ENCODE data around the gene KLF13.

KLF13 gene

GRCh38 chr15:31365655-31366127, 39.1 kb downstream of the KLF13 start:
- DNase-seq = no peak

DNA sequence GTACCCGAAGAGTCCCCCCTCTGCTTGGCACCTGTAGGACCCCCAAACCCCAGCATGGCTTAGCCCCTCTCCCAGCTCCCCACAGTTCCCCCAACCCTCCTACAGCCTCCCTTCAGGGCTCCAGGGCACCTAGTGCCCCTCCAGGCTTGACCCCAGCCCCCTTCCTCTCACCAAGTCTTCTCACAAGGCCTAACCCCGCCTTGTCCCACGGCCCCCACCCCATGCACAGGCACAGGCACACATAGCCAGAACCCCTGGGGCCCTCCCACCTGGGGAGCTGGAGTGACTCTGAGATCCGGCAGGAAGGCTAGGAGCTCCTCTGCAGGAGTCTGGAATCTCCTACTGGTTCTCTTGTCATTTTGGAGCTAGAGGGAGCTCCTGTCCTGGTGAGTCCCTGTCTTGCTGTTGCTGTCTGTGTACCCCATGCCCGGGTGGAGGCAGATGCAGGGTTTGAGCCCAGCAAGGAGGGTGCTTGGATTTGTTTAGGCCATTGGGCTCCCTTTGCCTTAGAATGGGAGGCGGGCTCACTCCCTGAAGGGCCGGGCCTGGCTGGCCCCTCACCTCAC, 39.6 kb downstream of the KLF13 start:
- no peak for DNase-seq

DNA sequence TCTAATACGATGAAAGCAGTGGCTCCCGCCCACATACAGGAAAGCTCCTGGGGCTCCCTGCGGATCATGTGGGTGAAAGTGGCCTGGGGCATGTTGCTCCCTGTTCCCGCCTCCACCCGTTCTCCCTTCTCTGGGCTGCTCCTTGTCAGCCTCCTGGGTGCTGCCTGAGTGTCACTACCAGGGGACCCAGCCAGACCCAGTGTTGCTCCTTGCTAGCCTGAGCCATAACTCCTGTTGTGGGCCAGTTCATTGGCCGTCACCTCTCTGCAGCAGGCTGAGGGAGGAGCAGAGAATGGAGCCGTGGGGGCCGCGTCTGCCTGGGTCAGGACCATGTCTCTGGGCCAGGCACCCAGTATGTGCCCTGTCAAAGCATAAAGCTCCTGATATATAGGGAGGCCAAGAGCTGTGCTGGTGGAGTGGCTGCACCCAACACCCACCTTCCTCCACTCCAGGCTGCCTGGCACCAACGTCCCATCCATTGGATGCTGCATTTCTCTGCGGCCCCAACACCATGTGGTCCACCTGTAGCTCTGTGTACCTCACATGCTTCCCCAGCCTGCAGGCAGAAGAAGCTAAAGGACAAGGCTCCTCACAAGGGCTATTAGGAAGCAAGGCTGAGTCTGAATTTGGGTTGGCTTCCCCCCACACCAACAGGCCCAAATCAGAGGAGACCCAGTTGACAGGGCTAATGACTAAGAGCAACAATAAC, 40.5 kb downstream of the KLF13 start:
- no peak for DNase-seq

- no peak for DNase-seq
Observed at GRCh38 chr15:31367730-31368344, 41.2 kb downstream of the KLF13 start.

DNA sequence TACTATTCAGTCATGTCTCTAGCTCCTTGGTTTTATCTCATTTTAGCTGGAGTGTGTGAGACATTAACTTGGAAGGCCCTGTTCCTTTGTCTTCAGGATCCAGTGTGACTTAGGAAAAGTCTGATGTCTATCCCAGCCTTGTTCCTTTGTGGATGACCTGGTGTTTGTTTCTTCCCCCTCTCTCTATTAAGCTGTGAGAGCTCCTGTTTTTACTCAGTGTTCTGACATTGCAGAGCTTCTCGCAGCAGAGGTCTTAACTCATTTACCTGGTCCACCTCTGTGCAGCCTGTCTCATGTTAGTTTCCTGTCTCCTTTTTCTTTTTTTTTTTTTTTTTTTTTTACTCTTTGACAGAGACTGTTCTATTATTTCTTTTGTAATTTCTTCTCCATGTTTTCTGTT, 43.1 kb downstream of the KLF13 start:
- no peak for DNase-seq

DNA sequence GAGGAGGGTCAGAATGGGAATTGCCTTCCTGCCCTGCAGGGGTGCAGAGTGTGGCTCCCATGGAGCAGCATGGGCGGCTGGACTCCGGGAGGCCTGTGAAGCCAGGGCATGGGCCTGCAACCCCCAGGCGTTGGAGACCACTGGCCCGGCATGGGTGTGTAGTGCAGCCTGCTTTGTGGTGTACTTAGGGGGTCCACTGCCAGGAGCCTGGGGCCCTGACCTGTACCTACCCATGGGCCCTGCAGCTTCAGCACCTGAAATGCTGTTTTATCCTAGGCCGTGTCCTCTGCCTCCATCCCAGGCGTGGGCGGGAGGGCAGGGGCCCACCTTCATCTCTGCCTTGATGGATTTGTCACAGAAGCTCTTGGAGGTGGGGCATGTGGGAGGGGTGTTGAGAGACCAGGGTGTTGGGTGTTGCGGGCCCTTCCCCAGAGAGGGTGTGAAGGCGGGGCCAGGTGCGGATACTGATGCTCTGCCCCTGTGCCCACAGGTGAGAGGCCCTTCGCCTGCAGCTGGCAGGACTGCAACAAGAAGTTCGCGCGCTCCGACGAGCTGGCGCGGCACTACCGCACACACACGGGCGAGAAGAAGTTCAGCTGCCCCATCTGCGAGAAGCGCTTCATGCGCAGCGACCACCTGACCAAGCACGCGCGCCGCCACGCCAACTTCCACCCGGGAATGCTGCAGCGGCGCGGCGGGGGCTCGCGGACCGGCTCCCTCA, 45.0 kb downstream of the KLF13 start:
- DNase-seq = no peak

GRCh38 chr15:31372635-31373091, 46.0 kb downstream of the KLF13 start:
- DNase-seq = peak; percentile 12

DNA sequence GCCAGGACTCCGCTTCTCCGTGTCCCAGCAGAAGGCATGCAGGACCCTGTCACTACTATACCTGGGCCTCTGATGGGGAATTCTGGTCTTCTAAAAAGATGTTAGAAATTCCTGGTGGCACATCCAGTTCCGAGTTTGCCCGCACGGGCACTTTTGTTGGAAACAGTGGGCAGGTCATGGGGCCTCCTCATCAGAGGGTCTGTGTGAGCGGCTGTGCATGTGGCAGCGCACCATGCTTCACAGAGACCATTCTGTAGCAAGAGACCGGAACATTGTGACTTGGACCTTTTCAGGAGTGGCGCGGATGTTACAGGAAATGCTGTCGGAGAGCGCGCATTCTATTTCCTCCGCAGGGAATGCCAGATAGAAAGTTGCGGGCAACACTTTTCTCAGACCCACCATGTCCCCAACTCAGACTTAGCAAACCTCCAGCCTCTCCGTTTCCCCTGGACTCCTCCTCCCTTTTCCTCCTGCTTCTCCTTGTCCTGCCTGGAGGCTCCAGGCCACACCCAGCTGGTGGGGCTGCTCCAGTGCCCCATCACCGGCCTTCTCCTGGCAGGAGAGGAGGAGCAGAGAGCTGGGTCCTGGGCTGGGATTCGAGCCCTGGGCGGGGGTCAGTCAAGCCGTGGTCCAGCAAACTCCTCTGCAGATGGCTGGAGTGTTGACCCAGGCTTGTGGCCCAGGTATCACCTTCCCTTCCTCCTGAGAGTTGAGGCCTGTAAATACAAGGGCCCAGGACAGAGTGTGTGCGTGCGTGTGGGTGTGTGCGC, 46.6 kb downstream of the KLF13 start:
- no peak for DNase-seq

DNA sequence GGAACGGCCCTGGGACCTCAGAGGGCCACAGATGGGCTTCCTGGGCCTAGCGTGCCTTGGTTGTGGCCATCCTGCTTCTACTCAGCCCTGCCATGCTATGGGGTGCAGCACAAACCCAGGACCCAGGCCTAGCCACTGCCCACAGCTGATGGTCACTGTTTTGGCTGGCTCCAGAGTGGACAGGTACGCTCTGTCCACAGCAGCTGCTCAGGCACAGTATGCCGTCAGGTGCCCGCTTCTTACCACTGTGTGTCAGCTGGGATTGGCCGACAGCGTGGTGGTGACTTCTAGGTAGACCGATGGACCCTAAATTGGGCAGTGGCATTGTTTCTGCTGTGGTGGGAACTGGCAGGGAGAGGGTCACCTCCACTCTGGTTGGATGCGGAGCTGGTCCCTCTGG, 47.3 kb downstream of the KLF13 start:
- DNase-seq = no peak

- DNase-seq = no peak
Observed at GRCh38 chr15:31374489-31374888, 47.9 kb downstream of the KLF13 start.

DNA sequence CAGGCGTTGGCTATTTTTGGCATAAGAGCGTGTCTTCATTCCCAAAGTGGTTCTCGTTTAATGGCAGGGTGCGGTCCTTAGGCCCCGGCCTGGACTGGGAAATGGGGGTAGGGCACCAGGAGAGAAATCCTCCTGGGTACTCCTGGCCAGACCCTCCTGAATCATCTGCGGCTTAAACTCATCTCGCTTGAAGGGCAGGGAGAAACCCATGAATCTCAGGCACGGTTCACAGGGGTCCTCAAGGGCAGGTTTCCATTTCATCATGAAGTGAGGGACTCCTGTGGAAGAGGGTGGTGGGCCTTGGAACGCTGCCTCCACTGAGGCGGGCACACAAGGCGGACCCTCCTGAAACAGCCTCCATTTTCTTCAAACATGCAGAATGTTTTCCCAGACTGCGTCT, 48.4 kb downstream of the KLF13 start:
- no peak for DNase-seq

DNA sequence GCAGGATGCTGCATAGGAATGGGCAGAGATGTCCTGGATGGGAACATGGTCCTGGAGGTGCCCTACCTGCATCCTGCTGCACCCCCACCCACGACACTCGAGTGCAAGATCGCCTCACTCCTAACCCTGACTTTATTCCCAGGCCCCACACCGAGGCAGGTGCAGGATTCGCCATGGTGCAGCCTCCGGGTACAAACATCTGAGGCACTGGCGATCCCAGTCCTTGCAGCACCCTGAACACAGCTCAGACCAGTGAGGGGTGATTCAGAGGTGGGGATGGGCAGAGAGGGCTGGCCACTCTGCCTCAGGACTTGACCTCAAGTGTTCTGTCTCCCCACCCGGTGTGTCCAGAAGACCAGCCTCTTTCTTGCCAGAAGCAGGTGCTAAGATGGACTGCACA, 49.1 kb downstream of the KLF13 start:
- no peak for DNase-seq

DNA sequence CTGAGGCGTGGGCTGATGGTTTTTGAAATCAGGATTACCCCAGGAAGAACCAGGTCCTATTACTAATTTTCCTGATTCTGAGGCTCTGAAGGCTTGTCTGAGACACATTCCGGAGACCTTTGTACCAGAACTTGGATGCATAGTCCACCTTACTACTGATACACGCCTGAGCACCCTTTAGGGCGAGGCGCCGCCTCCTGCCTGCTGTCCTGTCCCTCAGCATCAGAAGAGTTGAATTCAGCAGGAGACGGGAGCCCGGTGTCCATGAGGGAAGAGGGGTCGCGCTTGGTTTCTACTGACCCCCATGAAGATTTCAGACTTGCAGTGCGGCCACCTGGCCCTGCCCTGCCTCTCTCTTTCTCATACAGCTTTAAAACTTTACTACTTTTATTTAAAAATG, 49.9 kb downstream of the KLF13 start:
- no peak for DNase-seq

- no peak for DNase-seq
Observed at GRCh38 chr15:31377030-31377429, 50.4 kb downstream of the KLF13 start.

- DNase-seq = no peak
Observed at GRCh38 chr15:31378363-31378903, 51.8 kb downstream of the KLF13 start.

DNA sequence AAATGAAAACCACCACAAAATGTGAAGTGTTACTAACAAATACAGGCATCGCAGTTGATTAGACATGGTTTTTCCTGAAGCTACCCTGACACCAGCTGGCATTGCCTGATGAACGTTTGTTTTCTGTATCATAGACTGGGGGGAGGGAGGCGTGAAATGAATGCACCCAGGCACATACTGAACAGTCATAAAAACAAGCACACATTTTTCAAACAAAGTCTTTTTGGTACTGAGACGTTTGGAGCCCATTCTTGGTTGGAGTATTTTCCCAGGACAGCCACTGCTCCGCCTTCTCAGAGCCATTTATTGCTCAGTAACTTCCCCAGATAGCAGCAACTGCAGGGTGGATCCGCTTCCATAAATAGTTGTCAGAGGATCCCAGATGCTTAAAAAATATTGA, 52.4 kb downstream of the KLF13 start:
- no peak for DNase-seq

- no peak for DNase-seq
Observed at GRCh38 chr15:31379577-31379976, 52.9 kb downstream of the KLF13 start.

DNA sequence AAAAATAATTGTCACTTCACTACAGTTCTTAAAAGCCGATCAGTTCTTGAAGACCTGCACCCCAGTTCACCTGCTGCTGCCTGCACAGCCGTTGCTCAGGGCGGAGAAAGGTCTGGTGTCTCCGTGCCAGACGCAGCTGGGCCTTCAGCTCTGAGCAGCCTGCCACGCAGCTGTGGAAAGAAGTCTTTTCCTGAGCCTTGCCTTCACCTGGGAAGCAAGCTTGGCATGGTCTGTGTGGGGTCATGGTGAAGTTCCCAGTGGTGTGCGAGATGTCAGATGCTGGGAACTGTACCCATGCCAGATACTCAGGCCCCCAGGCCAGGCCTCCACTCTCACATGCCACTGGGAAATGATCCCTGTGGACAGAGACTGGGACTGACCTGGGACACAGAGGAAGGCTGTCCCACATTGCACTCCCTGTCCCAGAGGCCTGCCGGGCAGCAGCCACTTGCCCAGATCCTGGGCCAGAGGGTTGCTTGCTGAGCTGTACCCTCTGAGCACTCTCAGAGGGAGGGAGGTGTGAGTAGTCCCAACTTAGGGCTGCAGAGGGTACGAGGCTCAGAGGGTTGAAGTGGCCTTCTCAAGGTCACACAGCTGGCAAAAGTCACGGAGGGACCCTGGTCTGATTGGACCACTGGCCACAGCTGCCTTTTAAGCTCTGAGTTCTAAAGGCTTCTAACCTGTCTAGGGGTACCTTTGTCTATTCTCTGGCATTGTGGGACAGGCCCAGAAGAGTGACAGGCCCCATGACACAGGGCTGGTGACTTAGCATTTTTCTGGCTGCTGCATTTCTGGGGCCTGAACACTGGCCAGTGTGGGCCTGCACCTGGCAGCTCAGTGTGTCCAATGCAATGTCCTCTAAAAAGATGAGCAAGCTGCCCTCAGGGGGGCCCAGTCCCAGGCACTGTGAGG, 55.4 kb downstream of the KLF13 start:
- DNase-seq = no peak

- no peak for DNase-seq
Observed at GRCh38 chr15:31382713-31383045, 56.0 kb downstream of the KLF13 start.

DNA sequence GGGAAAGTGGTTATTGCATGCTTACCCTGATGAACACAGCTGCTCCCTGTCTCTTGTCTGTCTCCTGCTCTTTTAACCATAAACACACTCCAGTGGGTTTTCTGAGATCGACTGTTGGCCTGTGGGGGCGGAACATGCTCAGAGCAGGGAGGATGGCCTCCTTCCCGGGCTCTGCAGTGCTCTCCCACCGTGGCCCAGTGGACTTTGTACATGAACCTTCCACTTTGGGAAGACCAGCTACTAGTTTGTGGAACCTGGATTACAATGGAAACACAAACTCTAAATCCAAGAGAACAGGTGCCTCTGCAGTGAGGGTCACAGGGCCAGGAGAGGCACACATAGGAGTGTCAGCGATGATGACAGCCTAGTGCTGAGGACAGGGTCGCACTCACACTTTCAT, 56.5 kb downstream of the KLF13 start:
- no peak for DNase-seq

GRCh38 chr15:31384568-31384967, 57.9 kb downstream of the KLF13 start:
- DNase-seq = no peak

- no peak for DNase-seq
Observed at GRCh38 chr15:31385736-31386135, 59.1 kb downstream of the KLF13 start.

All from DMS79 treated with DMSO at 0.1 percent for 48 hours (cell line).